Endothelial cell of umbilical vein (primary cell): Measurements from ENCODE around the gene CANT1.

Source experiments
- GATA2 ChIP-seq: IDR thresholded peaks from 2 replicates; pipeline ENCODE4 v1.7.0; 2011; ENCODE audit warnings: low read depth, mild to moderate bottlenecking, moderate library complexity, mixed read lengths, low read length; ENCODE audit not compliant: insufficient read length, insufficient read depth
- JUN ChIP-seq: IDR thresholded peaks from 2 replicates; pipeline ENCODE4 v1.6.1; 2011; ENCODE audit warnings: borderline replicate concordance, low read depth; ENCODE audit not compliant: insufficient read length, insufficient read depth
- MYC ChIP-seq: IDR thresholded peaks from one replicate; pipeline ENCODE4 v1.6.1; 2011; ENCODE audit warnings: mild to moderate bottlenecking, low read depth, low read length
- POLR2A ChIP-seq: IDR thresholded peaks from 2 replicates; pipeline ENCODE4 v1.6.1; 2012; ENCODE audit warnings: low read depth, mild to moderate bottlenecking, control low read depth, low read length
- POLR2AphosphoS5 ChIP-seq: IDR thresholded peaks from 2 replicates; pipeline ENCODE4 v1.6.1; 2012; ENCODE audit warnings: low read depth, mild to moderate bottlenecking, control low read depth, low read length, moderate library complexity; ENCODE audit not compliant: insufficient read depth
- TF ChIP-seq, protein P1 (sequence below), 2 donors: IDR thresholded peaks; 1 replicate in 1 of 2; 2 replicates in 1 of 2; pipeline ENCODE4 v1.5.1; 2011; ENCODE audit warnings: low read length in 2 of 2, mild to moderate bottlenecking in 2 of 2, moderate library complexity in 2 of 2, control low read depth in 1 of 2, inconsistent platforms in 1 of 2, low read depth in 1 of 2; ENCODE audit not compliant: insufficient read depth in 1 of 2; ENCODE audit errors: extremely low read depth in 1 of 2

DNA sequence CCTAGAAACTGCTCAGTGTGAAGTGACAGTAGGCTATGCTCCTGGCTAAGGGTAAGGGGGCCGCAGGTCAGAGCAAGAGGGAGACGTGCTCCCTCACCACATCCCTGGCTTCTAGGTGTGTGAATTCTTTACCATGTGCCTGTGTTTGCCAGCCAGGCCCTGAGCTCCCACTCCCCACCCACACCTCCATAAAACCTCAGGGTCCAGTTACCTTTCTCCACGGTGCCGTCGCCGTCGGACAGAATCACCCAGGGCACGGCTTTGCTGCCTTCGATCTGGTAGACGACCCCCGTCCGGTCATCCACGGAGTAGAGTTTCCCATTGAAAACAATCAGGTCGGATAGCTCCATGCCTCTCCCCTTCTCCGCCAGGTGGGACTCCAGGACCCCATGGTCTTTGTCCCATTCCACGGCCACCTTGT, 12.8 kb downstream of the CANT1 start:
- TF ChIP-seq, protein P1, sequence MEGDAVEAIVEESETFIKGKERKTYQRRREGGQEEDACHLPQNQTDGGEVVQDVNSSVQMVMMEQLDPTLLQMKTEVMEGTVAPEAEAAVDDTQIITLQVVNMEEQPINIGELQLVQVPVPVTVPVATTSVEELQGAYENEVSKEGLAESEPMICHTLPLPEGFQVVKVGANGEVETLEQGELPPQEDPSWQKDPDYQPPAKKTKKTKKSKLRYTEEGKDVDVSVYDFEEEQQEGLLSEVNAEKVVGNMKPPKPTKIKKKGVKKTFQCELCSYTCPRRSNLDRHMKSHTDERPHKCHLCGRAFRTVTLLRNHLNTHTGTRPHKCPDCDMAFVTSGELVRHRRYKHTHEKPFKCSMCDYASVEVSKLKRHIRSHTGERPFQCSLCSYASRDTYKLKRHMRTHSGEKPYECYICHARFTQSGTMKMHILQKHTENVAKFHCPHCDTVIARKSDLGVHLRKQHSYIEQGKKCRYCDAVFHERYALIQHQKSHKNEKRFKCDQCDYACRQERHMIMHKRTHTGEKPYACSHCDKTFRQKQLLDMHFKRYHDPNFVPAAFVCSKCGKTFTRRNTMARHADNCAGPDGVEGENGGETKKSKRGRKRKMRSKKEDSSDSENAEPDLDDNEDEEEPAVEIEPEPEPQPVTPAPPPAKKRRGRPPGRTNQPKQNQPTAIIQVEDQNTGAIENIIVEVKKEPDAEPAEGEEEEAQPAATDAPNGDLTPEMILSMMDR (IDR thresholded peaks at IDR 0.05; ENCODE audit: extremely low read depth in 1 of 2, insufficient read depth in 1 of 2, low read depth in 1 of 2, low read length in 2 of 2): no peak
- TF ChIP-seq POLR2A (no peak), MYC (no peak), GATA2 (no peak), JUN (no peak), POLR2AphosphoS5 (no peak)
